ENCODE measurements around the gene PPARGC1A.

PPARGC1A gene, protein sequence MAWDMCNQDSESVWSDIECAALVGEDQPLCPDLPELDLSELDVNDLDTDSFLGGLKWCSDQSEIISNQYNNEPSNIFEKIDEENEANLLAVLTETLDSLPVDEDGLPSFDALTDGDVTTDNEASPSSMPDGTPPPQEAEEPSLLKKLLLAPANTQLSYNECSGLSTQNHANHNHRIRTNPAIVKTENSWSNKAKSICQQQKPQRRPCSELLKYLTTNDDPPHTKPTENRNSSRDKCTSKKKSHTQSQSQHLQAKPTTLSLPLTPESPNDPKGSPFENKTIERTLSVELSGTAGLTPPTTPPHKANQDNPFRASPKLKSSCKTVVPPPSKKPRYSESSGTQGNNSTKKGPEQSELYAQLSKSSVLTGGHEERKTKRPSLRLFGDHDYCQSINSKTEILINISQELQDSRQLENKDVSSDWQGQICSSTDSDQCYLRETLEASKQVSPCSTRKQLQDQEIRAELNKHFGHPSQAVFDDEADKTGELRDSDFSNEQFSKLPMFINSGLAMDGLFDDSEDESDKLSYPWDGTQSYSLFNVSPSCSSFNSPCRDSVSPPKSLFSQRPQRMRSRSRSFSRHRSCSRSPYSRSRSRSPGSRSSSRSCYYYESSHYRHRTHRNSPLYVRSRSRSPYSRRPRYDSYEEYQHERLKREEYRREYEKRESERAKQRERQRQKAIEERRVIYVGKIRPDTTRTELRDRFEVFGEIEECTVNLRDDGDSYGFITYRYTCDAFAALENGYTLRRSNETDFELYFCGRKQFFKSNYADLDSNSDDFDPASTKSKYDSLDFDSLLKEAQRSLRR

GRCh38 chr4:23889814-23890341 is at the start of gene PPARGC1A:
TSS of gene PPARGC1A (minus strand) at chr4:23890047. CDS start at chr4:23889957, 90 bp downstream.
- DNase-seq (ENCODE audit: low read depth in 2 of 3, low spot score in 2 of 3): no peak

DNA sequence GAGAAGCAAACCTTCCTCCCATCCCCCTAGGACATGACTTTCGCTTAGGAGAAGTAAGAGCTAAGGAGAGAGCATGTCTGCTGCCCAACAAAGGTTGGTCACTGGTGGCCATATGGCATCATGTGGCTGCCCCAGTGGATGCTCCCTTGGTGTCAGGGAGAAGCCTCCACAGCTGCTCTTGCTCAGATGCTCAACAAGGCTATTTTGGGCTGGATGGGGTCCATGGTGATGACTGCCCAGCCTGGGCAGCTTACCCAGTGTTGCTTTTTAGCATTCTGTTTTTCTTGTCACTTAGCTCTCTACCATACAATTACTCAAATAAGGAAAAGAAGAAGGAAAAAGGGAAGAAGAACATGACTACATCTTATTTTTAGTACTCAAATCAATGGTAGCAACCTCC is 48.9 kb upstream of the PPARGC1A start:
- DNase-seq (ENCODE audit: low read depth in 2 of 3, low spot score in 2 of 3): no peak

DNA sequence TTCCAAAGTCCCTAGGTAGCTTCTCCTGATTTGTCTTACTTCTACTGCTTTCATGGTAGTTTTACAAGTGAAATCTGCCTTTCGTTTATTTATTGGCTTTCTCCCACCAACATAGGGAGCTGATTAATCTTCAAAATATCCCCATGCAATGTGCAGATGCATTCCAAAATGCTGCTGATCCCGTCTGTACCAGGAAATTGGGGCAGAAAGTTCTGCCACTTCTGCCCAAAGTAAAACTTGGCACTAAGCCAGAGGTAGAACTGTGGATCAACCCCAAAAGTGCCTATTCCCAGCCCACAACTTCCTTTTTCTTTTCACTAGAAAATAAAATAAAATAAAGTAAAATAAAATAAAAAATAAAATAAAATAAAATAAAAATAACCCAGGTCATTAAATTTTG is 47.3 kb upstream of the PPARGC1A start:
- DNase-seq (ENCODE audit: low read depth in 2 of 3, low spot score in 2 of 3): no peak

GRCh38 chr4:23934915-23935314 is 45.1 kb upstream of the PPARGC1A start:
- no peak for DNase-seq (ENCODE audit: low read depth in 2 of 3, low spot score in 2 of 3)

DNA sequence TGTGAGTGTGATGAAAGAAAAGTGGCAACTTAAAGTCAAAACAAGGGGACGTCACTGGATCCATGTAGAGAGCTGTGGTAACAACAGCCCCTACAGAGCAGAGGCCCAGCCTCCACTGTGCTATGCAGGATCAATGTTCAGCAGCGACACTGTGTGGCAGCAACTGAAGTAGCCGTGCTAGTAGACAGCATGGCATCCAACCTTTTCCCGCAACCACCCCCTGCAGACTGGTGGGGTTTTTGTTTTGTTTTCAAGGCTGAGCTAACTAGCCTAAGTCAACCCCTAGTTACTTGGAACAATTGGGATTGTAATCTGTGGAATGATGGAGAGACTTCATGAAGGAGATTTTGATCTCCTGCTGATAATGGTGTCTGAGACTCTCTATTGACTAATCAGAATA is 44.4 kb upstream of the PPARGC1A start:
- DNase-seq (ENCODE audit: low read depth in 2 of 3, low spot score in 2 of 3): no peak

DNA sequence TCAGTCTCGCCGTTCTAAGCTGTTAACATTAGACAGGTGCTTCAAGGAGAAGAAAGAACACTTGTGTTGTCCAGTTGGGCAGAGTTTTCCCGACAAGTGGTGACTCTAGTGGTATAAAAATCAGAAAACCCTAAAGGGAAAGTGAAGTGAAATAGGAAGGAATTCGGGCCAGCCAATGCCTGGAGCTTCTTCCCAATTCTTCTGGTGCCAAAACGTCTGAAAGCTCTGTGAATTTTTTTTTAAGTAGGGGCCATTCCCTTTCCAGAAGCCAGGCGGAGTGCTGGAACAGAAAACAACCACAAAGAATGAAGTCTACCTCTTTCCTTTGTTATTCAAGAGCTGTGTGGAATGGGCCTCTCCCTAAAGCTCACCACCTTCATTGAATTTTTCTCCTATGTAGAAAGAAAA is 43.1 kb upstream of the PPARGC1A start:
- DNase-seq (ENCODE audit: low read depth in 2 of 3, low spot score in 2 of 3): no peak

- DNase-seq (ENCODE audit: low read depth in 2 of 3, low spot score in 2 of 3): no peak
Observed at GRCh38 chr4:23932186-23932585, 42.3 kb upstream of the PPARGC1A start.

GRCh38 chr4:23931489-23931830 is 41.6 kb upstream of the PPARGC1A start:
- DNase-seq (ENCODE audit: low read depth in 2 of 3, low spot score in 2 of 3): no peak

GRCh38 chr4:23930750-23931488 is 41.1 kb upstream of the PPARGC1A start:
- DNase-seq (ENCODE audit: low read depth in 2 of 3, low spot score in 2 of 3): no peak

GRCh38 chr4:23929248-23929647 is 39.4 kb upstream of the PPARGC1A start:
- DNase-seq (ENCODE audit: low read depth in 2 of 3, low spot score in 2 of 3): no peak

- DNase-seq (ENCODE audit: low read depth in 2 of 3, low spot score in 2 of 3): no peak
Observed at GRCh38 chr4:23924556-23924955, 34.7 kb upstream of the PPARGC1A start.

DNA sequence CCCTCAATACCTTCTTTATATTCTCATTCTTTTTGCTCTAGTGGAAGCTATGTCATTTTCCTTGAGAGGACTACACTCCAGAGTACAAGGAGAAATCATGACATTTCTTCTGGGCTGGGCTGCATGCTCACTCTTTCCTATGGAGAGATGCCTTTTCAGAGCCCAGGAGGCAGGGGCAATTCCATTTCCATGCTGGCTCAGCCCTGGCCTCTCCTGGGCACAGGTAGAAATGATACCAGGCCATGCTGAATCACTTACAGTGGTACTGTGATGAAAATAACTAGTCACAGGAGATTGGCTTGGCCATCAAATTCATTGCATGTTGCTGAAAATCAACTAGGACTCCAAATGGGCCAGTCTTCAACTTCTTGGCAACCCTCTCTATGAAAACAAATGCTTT is 34.0 kb upstream of the PPARGC1A start:
- DNase-seq (ENCODE audit: low read depth in 2 of 3, low spot score in 2 of 3): no peak

DNA sequence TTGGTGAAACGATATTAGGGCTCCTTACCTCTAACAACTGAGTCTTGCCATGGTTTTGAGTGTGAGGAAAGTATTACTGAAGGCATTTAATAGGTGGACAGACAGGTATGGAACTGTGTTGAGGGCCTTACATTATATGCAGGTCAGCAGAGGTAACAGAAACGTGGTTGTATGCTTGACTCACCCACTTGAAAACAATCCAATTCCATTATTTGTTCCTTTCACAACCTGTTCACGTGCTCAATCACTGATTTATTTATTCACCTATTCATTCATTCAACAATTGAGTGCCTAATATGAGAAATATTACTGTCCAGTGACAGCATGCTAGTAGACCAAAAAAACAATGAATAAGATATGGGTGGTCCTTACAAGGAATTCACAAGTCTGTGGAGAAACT is 33.3 kb upstream of the PPARGC1A start:
- DNase-seq (ENCODE audit: low read depth in 2 of 3, low spot score in 2 of 3): no peak

DNA sequence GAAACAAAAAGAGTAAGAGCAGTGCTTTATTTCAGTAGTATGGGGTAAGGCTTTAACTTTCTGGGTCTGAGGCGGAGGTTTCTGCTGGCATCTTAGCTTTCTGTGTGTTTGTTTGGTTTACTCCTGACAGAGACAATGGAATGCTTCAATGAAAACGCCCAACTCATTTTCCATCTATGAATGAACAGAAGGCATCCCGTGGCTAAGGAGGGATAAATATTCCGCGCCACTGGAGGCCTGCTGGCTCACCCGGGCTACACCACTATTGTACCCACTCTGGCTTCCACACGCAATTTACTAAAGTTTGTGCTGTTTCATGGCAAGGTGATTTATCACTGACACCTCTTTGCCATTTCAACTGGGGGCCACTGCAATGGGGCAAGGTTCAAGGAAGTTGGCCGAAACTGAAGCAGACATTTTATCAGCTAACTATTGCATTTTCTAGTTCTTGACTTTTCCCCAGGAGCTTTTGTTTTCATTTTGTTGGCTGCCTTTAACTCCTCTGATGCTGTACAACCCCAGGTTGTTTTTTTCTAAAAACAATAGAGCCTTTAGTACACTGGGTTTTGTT is 32.8 kb upstream of the PPARGC1A start:
- DNase-seq (ENCODE audit: low read depth in 2 of 3, low spot score in 2 of 3): no peak

DNA sequence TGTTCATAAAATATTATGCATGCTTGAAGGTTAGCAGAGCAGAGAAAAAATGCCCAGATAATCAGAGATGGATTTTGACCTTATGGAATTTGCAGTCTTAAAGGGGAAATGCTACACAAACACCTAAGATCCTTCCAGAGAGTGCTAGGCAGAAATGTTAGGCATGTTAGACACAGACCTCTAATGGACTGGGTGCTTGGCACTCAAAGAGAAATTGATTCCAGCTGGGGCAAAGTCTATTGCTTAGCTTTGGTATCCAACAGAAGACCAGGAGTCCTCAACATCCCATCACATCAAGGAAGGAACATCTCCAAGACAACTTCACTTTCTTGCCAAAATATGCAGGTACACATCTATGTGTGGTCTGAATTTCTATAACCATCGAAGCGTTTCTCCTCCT is 32.2 kb upstream of the PPARGC1A start:
- DNase-seq (ENCODE audit: low read depth in 2 of 3, low spot score in 2 of 3): no peak

DNA sequence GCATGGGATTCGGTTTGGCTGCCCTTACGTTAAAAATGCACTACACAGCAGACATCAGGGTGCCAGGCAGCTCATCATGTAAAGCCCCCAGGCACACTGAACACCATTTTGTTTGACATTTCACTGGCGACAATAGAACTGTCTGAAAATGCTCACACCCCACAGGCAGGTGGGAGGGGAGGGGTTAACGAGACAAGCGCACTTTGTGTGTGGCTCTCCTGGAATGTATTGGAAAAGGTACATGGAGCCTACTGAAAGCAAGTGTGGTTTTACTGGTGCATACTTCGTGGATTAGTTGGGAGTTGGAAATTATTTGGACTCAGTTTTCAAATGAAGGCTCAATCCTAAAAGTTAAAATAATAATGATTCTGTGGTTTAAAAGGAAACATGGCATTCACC is 31.6 kb upstream of the PPARGC1A start:
- no peak for DNase-seq (ENCODE audit: low read depth in 2 of 3, low spot score in 2 of 3)

DNA sequence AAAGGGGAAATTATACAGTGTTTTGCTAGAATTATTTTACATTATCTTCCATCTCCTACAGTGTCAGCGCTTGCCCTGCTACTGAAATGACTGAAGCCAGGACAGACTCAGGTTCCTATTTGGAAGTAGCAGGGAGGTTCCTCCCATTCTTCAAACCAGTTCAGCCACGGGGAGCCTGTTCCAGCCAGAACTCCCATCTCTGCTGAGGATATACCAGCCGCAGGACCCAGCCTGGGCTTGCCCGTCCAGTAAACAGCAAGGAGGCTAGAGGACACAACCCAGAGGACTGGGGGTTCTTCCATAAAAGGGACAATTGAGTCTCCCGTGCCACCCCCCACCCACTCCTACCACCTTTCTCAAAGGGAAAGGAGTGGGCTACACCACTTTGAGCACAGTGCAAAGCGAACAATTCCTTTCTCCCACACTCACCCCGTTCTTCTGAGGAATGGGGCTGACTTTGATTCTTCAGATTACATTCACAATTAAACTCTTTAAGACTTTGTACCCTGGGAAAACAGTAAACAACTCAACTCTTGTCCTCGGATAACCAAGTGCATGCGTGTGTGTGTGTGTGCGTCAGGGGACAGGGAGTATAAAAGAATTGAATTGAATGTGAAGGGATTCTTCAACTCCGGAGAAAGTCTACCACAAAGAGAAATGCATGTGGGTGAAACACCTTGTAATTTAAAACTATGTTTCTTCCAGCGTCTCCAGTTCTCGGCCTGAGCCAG is 31.0 kb upstream of the PPARGC1A start:
- no peak for DNase-seq (ENCODE audit: low read depth in 2 of 3, low spot score in 2 of 3)

- DNase-seq (ENCODE audit: low read depth in 2 of 3, low spot score in 2 of 3): no peak
Observed at GRCh38 chr4:23920296-23920695, 30.4 kb upstream of the PPARGC1A start.

- no peak for DNase-seq (ENCODE audit: low read depth in 2 of 3, low spot score in 2 of 3)
Observed at GRCh38 chr4:23916282-23916681, 26.4 kb upstream of the PPARGC1A start.

GRCh38 chr4:23915459-23916132 is 25.7 kb upstream of the PPARGC1A start:
- no peak for DNase-seq (ENCODE audit: low read depth in 2 of 3, low spot score in 2 of 3)

All from activated CD8-positive, alpha-beta memory T cell treated with anti-CD3 and anti-CD28 coated beads for 48 hours (primary cell).